Right ventricle myocardium inferior (tissue), 1 donor: Measurements from ENCODE around the gene BSPRY. TPM values are rescaled to one million over a fixed set of nuclear protein-coding genes. Genes with fewer than 3 reads are reported as not detected.
A peak's percentile ranks its signal among the peaks of the same experiment; 100 is the strongest.
"Not testable (repeated sequence)": the region's sequence is repeated elsewhere in the genome, so short reads cannot be mapped to it uniquely, and the experiment has no call there.

Experiments used
- ATAC-seq: fragments of 200-7000 bp; cut with Tn5 transposase; one replicate; pipeline ENCODE4 v1.9.1; 2020; ENCODE audit warnings: mild to moderate bottlenecking, moderate library complexity
- DNase-seq: peaks from one replicate; pipeline ENCODE4 v3.0.0; 2021; ENCODE audit errors: missing footprints
- intact Hi-C: fragments of 100-400 bp; cut with DNase I; formaldehyde crosslinking; loops from one replicate; pipeline ENCODE4 v1.11.0; 2022
- total RNA-seq: library from RNA; stranded (reverse); fragmentation: NEBNext Ultra II Directional; extraction: Animal tissue kit (Norgen Biotek cat#: 25700); gene quantifications from one replicate; pipeline ENCODE4 v1.2.1, GENCODE V29; 2021
- donor health status: DM: no; HTN: yes; CAD: no; lungs with severe emphysema.

BSPRY gene
- total RNA-seq, 1 donor from 2014 or later, result 0.35 TPM

DNA sequence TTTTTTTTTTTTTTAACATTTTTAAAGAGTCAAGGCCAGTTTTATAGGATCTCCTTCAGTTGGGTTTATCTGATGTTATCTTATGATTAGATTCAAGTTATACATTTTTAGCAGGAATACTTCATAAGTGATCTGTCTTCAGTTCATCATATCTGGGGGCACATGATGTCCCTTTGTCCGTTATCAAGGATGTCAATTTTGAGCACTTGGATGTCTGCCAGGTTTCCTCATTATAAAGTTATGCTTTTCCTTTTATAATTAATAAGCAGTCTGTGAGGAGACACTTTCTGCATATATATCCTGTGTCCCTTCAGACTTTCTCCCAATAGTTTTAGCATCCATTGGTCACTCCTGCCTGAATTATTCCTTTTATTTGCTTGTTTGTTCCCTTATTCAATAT lies 15.6 kb downstream of the BSPRY start:
- no peak for DNase-seq
- intact Hi-C loops, result no loop called here
- no peak for ATAC-seq

DNA sequence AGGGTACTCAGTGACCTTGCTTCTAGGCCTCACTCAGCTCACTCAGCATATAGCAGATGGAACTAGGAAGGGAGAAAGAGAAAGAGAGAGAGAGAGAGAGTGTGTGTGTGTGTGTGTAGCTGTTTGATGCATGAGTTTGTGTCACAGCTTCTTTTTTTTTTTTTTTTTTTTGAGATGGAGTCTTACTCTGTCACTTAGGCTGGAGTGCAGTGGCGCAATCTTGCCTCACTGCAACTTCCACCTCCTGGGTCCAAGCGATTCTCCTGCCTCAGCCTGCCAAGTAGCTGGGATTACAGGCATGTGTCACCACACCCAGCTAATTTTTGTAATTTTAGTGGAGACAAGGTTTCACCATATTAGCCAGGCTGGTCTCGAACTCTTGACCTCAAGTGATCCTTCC lies 16.3 kb downstream of the BSPRY start:
- intact Hi-C loops, ATAC-seq, DNase-seq: not testable (repeated sequence)

DNA sequence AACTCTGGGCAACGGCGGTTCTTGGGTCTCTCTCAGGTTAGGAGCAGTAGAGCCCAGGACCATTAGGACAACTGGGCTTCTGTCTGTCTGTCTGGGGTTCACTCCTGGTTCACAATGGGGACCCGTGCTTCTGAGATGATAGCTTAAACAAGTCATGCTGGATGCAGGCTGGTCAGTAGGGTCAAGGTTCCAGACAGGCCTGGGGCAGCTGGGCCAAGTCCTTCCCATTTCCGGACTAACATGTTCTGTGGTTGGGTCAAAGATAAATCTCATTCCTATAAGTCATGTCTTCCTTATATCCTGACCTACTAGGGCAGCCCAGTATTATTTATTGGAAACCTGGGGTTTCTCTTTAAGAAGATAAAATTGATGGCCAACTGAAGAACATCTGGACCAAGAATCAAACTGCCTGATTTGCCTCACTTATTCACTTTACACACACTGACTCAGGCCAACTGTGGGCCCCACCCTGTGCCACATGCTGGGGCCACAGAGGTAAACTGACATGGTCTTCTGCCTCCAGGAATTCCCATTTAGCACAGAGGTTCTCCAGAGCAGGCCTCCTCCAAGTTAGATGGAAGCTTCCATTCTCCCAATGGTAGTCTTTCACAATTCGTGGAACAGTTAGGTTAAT lies 19.1 kb downstream of the BSPRY start:
- no peak for DNase-seq
- ATAC-seq, result no peak
- intact Hi-C loops, result no loop called here

DNA sequence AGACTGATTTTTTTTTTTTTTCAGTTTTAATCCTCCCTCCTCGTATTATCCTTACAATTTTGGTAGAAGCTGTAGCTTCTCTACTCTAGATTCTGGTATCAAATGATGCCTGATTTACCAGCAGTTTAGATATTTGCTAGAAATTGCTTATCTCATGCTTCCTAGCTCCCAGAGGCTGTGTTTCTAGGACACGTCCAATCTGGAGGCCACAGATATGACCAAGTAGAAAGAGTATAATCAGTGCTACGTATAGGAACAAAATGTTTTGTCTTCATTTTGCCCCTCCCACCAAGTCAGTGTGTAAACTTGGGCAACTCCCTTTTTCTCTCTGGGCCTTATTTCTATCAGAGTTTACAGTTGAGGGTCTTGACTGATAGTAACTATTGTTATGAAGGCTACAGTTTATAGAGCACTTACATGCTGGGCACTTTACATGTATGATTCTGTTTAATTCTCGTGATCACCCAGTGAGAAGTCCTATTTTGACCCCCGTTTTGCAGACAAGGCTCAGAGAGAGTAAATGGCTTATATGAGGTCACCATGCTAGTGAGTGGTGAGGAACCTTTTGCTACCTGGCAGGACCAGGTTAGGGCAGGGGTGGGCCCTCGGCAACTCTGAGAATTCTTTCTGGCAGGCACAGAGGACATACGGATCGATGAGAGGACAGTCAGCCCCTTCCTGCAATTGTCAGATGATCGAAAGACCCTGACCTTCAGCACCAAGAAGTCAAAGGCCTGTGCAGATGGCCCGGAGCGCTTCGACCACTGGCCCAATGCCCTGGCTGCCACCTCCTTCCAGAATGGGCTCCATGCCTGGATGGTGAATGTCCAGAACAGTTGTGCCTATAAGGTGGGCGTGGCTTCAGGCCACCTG lies 19.9 kb downstream of the BSPRY start:
- no peak for DNase-seq
- intact Hi-C loops, result no loop called here
- no peak for ATAC-seq

DNA sequence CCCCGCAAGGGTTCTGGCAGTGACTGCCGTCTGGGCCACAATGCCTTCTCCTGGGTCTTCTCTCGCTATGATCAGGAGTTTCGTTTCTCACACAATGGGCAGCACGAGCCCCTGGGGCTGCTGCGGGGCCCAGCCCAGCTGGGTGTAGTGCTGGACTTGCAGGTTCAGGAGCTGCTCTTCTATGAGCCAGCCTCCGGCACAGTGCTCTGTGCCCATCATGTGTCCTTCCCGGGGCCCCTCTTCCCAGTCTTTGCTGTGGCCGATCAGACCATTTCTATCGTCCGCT lies 20.5 kb downstream of the BSPRY start:
- intact Hi-C loops, result no loop called here
- no peak for ATAC-seq
- no peak for DNase-seq

DNA sequence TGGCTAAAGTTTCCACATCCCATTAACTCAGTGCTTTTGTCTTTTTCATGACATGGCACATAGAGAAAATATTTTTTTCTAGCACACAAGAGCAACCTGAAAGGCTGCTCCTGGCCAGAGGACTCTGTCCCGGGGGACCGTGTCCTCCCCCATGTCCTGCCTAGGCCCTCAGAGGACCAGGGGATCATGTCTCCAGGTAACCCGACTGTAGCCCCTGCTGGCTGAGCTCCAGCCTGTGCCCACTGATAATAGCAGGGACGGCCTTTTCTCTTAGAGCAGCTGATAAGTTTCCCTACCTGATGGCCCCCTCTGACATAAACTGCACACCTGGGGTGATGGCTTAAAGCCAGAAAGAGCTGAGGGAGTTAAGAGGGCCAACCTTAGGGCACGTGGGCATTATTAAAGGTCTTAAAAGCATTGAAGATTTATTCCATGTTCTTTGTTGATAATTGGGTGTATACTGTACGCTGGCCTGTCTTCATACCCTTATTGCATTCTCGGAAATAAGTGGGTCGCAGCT lies 21.5 kb downstream of the BSPRY start:
- ATAC-seq (no peak), DNase-seq (no peak)
- intact Hi-C loops, result no loop called here

DNA sequence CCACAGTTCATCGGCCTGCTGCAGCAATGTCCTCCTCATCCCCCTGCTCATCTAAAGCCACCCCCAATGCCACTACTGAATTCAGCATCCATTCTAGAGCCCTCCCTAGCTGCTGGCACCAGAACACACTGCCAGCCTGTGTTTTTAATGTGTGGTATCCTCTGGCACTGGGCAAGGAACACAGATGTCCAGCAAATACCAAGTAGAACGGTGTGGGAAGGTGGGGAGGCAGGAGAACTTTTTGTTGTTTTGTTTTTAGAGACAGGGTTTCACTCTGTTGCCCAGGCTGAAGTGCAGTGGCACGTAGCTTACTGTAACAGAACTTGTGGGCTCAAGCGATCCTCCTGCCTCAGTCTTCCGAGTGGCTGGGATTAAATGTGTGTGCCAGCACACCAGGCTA lies 22.7 kb downstream of the BSPRY start:
- DNase-seq, result no peak
- intact Hi-C loops, result no loop called here
- ATAC-seq, result no peak

DNA sequence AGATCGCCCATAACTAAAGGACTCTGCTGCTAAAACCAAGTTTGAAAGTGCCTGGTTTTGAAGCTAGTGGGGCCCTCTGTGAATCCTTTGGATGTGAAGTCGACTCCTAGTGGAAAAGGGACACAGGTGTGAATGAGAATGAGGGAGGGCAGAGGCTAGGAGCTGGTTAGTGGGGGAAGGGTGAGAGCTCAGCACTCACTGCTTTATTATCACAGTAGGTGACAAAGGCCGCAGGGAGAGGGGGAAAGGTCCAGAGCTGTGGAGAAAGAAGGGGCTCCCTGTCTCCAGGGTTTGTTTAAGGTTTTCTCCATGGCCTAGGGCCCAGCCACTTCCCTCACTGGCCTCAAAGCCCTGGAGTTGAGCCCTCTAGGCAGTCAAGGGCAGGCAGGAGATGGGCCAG lies 23.9 kb downstream of the BSPRY start:
- ATAC-seq (no peak), DNase-seq (no peak)
- intact Hi-C loops, result no loop called here

DNA sequence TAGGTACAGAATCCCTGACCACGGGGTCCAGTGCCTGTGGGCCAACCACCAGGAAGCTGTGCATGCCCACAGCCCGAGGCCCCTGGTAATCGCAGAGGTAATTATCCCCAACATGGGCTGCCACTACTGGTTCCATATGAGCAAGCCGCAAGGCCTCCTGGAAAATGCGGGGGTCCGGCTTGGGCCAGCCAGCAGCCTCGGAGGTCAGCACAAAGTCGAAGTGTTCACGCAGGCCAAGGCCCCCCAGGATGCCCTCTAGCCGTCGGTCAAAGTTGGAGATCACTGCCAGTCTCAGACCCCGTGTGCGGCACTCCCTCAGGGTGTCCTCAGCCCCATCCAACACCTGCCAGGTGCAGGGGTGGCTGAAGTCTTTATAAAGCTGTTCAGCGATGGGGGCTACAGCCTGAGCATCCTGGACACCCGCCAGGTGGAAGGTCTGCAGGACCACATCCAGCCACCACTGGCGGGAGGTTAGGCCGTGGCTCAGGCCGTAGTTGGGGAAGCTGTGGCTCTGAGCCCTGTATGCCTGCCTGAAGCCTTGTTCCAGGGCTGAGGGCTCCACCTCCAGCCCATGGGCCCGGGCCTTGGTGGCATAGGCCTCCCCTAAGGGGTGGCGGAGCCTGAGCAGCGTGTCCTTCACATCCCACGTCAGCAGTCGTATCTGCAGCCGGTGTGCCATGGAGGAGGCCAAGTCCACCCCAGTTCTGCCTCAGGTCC lies 24.5 kb downstream of the BSPRY start:
- ATAC-seq, result no peak
- DNase-seq, result no peak
- intact Hi-C loops, result no loop called here

DNA sequence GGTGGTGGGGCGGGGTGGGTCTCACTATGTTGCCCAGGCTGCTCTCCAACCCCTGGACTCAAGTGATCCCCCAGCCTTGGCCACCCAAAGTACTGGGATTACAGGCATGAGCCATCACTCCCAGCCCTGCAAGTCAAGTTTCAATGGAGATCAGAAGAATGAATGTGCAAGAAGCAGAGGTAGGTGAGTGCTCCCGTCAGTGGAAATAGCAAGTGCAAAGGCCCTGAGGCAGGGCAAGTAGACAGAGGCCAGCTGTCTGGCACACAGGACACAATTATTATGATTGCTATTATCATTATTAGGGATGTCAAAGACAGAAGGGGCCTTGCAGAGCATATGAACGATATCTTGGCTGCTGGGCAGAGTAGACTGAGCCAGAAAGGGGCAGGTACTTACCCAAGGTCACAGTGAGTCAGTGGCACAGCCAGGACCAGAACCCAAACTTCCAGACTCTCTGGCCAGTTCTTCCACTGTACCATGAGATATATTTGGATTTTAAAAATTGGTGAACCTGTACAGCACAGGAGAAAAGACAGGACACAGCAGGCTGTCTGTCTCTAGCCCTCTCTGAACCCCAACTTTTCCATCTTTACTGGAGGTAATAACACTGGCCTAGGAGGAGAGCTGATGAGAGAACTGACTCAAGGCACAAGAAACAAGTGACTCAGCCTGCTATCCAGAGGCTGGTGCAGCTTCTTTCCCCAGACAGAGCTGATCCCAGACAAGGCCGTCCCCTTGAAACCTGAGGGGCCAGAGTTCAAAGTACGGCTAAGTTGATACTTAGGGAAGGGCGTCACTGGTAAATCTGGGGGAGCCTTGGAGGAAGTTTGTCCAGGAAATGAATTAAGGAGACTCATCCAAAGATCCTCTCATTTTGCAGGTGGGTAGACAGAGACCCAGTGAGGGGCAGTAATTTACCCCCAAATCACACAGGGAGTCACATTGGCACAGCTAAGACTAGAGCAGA lies 26.0 kb downstream of the BSPRY start:
- intact Hi-C loops, result no loop called here
- no peak for ATAC-seq
- no peak for DNase-seq

DNA sequence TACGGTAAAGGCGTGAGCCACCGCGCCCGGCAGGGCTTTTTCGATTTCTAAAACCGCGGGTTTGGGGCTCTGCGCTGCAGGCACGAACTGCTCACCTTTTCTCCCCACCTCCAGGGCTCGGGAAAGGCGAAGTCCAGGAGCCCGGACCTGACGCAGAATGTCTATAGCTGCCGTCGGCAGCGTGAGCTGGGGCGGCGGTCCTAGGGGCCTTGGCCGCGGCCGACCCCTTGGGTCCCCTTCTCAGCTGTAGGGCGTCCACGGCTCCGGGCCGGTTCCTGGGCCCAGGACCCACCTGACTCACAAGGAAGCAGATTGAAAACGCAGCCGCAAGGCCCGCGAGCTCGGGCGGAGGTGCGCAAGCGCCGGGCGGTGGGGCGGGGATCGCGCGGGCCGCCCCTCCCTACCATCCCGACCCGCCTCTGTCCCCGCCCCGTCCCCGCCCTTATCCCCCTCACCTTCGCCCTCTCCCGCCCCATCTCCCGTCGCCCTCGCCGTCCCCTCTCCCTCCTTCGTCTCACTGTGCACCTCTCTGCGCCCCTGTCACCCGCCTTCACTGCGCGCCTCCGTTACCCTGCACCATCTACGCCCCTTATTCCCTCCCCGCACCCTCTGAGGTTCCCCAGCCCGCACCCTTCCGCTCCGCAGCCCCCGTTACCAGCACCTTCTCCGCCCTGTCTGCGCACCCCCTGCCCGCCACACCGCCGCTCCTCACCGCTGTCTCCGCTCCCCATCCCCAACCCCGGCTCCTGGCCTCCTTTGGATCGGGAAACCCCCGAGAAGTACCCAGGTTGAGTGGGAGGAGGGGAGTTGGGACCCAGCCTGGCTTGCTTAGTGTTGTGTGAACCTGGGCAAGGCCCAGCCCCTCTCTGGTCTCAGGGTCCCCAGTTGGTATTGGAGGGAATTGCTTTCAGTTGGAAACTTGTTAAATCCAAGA lies 27.6 kb downstream of the BSPRY start, which contains the start of gene HDHD3:
TSS of gene HDHD3 (minus strand) at position 353 of the 934 bp plus-strand sequence. CDS start 2,632 bp downstream, outside the sequence.
- DNase-seq (peak; percentile 85), ATAC-seq (peak; percentile 85)
- intact Hi-C loops, result no loop called here

DNA sequence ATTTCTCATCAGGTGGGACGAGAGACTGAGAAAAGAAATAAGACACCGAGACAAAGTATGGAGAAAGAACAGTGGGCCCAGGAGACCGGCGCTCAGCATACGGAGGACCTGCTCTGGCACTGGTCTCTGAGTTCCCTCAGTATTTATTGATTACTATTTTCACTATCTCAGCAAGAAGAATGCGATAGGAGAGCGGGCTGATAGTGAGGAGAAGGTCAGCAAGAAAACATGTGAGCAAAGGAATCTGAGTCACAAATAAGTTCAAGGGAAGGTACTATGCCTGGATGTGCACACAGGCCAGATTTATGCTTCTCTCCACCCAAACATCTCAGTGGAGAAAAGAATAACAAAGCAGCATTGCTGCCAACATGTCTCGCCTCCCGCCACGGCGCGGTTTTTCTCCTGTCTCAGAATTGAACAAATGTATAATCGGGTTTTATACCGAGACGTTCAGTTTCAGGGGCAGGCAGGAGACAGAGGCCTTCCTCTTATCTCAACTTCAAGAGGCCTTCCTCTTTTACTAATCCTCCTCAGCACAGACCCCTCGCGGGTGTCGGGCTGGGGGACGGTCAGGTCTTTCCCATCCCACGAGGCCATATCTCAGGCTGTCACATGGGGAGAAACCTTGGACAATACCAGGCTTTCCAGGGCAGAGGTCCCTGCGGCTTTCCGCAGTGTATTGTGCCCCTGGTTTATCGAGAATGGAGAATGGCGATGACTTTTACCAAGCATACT lies 29.9 kb downstream of the BSPRY start:
- DNase-seq, intact Hi-C loops, ATAC-seq: not testable (repeated sequence)

DNA sequence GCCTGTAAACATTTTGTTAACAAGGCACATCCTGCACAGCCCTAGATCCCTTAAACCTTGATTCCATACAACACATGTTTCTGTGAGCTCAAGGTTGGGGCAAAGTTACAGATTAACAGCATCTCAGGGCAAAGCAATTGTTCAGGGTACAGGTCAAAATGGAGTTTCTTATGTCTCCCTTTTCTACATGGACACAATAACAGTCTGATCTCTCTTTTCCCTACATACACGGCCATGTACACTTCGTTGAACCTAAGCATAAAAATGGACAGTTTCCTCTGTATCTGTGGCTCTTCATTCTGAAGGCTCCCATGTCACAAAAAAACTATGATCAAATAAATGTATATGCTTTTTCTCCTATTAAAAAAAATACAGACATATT lies 30.5 kb downstream of the BSPRY start:
- intact Hi-C loops, DNase-seq, ATAC-seq: not testable (repeated sequence)

DNA sequence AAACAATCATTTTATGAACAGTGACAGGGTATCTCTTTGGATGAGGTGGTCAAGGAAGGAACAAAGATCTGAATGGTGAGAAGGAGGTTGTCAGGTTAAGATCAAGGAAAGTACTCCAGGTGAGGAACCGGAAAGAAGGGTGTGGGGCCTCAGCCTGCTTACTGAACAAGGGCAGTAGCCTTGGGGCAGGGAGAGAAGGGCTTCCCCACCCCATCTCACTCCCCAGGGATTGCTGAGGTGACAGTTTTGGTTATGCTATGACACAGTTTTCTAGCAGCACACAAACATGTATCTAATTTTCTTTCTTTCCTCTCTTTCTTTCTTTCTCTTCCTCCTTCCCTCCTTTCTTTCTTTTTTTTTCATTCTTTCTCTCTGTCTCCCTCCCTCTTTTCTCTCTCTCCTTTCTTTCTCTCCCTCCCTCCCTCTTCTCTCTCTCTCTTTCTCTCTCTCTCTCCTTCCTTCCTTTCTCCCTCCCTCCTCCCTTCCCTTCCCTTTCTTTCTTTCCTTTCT lies 31.6 kb downstream of the BSPRY start:
- ATAC-seq, result no peak
- intact Hi-C loops, result no loop called here
- no peak for DNase-seq

DNA sequence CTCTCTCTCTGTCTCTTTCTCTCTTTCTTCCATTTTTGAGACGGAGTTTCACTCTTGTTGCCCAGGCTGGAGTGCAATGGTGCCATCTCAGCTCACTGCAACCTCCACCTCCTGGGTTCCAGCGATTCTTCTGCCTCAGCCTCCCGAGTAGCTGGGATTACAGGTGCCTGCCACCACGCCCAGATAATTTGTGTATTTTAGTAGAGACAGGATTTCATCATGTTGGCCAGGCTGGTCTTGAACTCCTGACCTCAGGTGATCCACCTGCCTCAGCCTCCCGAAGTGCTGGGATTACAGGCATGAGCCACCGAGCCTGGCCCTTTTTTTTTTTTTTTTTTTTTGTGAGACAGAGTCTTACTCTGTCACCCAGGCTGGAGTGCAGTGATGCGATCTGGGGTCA lies 32.1 kb downstream of the BSPRY start:
- intact Hi-C loops, DNase-seq, ATAC-seq: not testable (repeated sequence)

DNA sequence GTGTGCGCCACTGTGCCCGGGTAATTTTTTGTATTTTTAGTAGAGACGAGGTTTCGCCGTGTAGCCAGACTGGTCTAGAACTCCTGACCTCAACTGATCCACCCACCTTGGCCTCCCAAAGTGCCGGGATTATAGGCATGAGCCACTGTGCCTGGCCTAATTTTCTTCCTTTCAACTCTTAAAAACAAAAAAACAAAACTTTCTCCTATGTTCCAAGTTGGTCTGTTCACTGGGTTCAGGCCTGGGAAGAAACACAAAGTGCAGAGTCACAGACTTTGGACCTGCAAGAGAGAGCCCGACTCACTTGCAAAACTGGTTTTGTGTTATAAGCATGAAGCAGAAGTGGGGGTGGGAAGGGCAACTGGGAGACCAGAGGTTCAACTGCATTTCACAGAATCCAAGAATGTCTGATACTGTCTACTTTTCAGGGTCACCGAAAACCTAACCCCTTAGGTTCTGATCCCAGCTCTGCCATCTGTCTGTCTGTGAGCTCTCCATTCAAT lies 32.6 kb downstream of the BSPRY start:
- intact Hi-C loops, result no loop called here
- ATAC-seq (no peak), DNase-seq (no peak)
